Uterus (tissue), 4 donors: ENCODE data around the gene RPL23. TPM values are rescaled to one million over a fixed set of nuclear protein-coding genes. Genes with fewer than 3 reads are reported as not detected.

ENCODE experiments used
- DNase-seq, 2 donors: peaks; one replicate each; pipeline ENCODE4 v3.0.0-alpha.2; 2019 to 2020
- H3K27ac ChIP-seq, 2 donors: fragments of 200-600 bp; sonication (generic); 1 replicate in 1 of 2; 2 replicates in 1 of 2; pipeline ENCODE4 v1.5.1; 2016 to 2018
- H3K27me3 ChIP-seq, 2 donors: fragments of 200-600 bp; sonication (generic); one replicate each; pipeline ENCODE4 v1.5.1; 2018 to 2019; ENCODE audit warnings: control low read depth in 1 of 2
- H3K36me3 ChIP-seq, 2 donors: fragments of 200-600 bp; sonication (generic); one replicate each; pipeline ENCODE4 v1.5.1; 2019; ENCODE audit warnings: control low read depth in 1 of 2
- H3K4me1 ChIP-seq, 2 donors: fragments of 200-600 bp; sonication (generic); one replicate each; pipeline ENCODE4 v1.5.1; 2018 to 2019; ENCODE audit warnings: control low read depth in 1 of 2
- H3K4me3 ChIP-seq, 2 donors: fragments of 200-600 bp; sonication (generic); 1 replicate in 1 of 2; 2 replicates in 1 of 2; pipeline ENCODE4 v1.5.1; 2018 to 2019; ENCODE audit warnings: mild to moderate bottlenecking in 1 of 2
- H3K9me3 ChIP-seq, 2 donors: fragments of 200-600 bp; sonication (generic); one replicate each; pipeline ENCODE4 v1.5.1; 2019; ENCODE audit warnings: control low read depth in 1 of 2
- CTCF ChIP-seq, 4 experiments: fragments of 200-600 bp in 2 of 4; fragments of 450-650 bp in 2 of 4; sonication (generic) in 2 of 4; IDR thresholded peaks; one replicate each; pipeline ENCODE4 v1.5.1; 2016 to 2019; ENCODE audit warnings: antibody characterized with exemption in 4 of 4, mild to moderate bottlenecking in 2 of 4, moderate library complexity in 1 of 4
- POLR2A ChIP-seq, 2 donors: fragments of 450-650 bp; IDR thresholded peaks; one replicate each; pipeline ENCODE4 v1.6.1; 2016; ENCODE audit warnings: antibody characterized with exemption in 2 of 2, mild to moderate bottlenecking in 1 of 2, moderate library complexity in 1 of 2
- intact Hi-C: fragments of 100-400 bp; cut with DNase I; formaldehyde crosslinking; loops from one replicate; pipeline ENCODE4 v1.15.1; 2023; ENCODE audit warnings: low total_unique reads
- microRNA-seq: library from miRNA; unstranded; fragments of <30 nt; microRNA quantifications from one replicate; pipeline ENCODE4, GENCODE V29; 2016; ENCODE audit warnings: borderline microRNAs expressed, borderline replicate concordance
- small RNA-seq: library from RNA; depleted of rRNA; stranded (forward); fragments of <200 nt; gene quantifications from one replicate; pipeline ENCODE3, GENCODE V24; 2016
- total RNA-seq, 4 donors: library from RNA; depleted of rRNA in 3 of 4; stranded (reverse); fragments of >200 nt in 3 of 4; gene quantifications; one replicate each; pipeline versions ENCODE4 v1.1.0 to v1.2.4, GENCODE V29; 2014 to 2023
- donor health status: DM: yes; HTN: yes; CAD: no.

The RPL23 gene
- total RNA-seq, 4 donors from 2014 or later = 1,418 to 5,044 (median 2,630) TPM

DNA sequence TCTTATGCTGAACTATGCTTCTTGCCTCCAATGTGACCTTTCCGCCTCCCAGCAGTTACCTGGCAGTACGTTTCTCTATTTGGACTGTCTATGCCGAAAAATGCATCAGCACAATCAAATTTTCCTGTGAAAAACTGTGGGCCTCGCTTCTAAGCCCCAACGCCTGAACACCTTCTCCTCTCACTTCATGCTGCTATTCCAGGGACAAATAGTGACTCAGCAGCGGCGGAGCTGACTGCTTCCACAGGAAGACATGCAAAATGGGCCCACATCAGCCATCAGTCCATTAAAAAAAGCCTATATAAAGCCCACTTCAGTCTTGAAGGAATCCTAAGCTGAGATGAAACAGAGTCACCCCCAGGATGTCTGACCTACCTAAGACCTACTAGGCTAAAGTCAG lies 43.7 kb downstream of the RPL23 start:
- DNase-seq = no peak
- Histone ChIP-seq H3K4me1 (no peaks in the 10 kb centered on the region), H3K36me3 (no peaks in the 10 kb centered on the region), H3K27me3 (no peaks in the 10 kb centered on the region), H3K4me3 (no peak overlapping the region), H3K9me3 (no peaks in the 10 kb centered on the region), H3K27ac (no peak overlapping the region)
- intact Hi-C loops = no loop called here
- TF ChIP-seq CTCF (IDR thresholded peaks at IDR 0.05) = no peak
- TF ChIP-seq POLR2A (IDR thresholded peaks at IDR 0.05) = no peak

DNA sequence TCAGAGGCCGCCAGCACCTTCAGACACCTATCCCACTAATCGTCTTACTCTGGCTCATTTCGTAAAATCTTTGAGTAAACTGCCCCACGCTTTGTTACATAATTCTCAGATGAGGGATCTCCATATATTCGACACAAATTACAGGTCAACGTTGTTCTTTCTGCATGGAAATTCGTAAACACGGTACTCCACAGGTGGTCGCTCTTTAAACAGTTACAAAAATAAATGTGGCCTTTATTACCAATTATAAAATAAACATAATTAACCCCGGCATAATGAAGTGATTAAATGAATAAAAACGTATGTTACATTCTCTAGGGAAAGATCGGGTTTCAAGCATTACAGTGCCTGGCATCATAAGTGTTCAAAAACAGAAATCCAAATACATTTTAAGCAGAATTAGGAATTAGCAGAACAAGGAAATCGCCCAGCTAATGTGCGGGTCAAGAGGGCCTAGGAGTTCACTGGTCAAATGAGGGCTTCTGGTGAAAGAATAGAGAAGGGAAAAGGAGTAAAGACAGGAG lies 53.2 kb downstream of the RPL23 start:
- H3K9me3 ChIP-seq = no peaks in the 10 kb centered on the region
- H3K4me1 ChIP-seq = peaks cover 5 to 14% of the 10 kb centered on the region in 2 donors
- intact Hi-C loops = no loop called here
- DNase-seq = no peak
- peak overlapping the region; percentile 54 to 76 for H3K4me3 ChIP-seq
- no peaks in the 10 kb centered on the region for H3K27me3 ChIP-seq
- TF ChIP-seq POLR2A (IDR thresholded peaks at IDR 0.05) (no peak), CTCF (IDR thresholded peaks at IDR 0.05) (no peak)
- no peaks in the 10 kb centered on the region for H3K36me3 ChIP-seq
- H3K27ac ChIP-seq = peak overlapping the region; percentile 99 to 100

DNA sequence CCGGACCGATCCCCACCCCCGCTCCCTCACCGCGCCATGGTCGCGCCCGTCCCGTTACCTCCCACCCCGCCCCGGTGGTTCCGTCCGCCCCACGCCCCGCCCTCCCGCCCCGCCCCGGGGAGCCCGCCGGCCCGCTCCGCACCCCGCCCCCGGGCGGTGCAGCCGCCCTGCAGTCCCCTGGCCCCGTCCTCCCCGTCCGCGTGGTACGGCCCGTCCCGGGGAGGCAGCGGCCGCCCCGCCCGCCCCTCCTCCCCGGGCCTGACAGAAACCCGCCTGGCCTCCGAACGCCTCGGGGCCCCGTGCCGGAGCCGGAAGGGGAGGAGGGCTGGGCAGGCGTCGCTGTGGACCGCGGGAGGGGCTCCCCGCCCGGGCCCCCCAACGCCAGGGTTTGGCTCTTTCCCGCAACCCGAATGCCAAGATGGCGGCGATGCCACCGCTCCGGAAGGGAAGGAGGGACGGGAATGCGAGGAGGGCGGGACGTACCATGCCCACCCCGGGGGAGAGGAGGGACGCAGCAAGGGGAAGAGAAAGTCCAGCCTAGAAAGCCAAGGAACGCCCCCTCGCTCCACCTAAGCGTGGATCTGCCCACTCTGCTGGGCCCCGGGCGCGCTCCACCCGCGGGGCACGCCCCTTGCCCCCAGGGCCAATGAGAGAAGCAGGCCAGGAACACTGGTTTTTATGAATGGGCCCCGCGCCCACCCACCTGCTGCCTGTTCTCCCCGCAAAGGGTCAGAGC lies 53.9 kb downstream of the RPL23 start, which contains the start of gene PIP4K2B:
Gene PIP4K2B (minus strand): TSS at position 56 of the 736 bp plus-strand sequence. CDS start 132 bp downstream, outside the sequence.
- Histone ChIP-seq H3K4me3 (peak within 1 kb of the TSS; percentile 54 to 76), H3K27ac (peak within 1 kb of the TSS; percentile 99 to 100), H3K9me3 (no peaks in the 10 kb centered on the region), H3K36me3 (no peaks in the 10 kb centered on the region), H3K27me3 (no peaks in the 10 kb centered on the region), H3K4me1 (peaks cover 5 to 14% of the 10 kb centered on the region in 2 donors)
- intact Hi-C loops = no loop called here
- peak; percentile 96 to 97 for DNase-seq
- TF ChIP-seq CTCF (IDR thresholded peaks at IDR 0.05) = peak in 1 of 4 experiments; percentile 21
- TF ChIP-seq POLR2A (IDR thresholded peaks at IDR 0.05) = peak in 1 of 2 donors; percentile 52

GRCh38 chr17:38798614-38799500 lies 54.7 kb downstream of the RPL23 start:
- no peaks in the 10 kb centered on the region for H3K9me3 ChIP-seq
- H3K4me3 ChIP-seq = peak overlapping the region; percentile 54 to 76
- intact Hi-C loops = no loop called here
- H3K36me3 ChIP-seq = no peaks in the 10 kb centered on the region
- peaks cover 5 to 14% of the 10 kb centered on the region in 2 donors for H3K4me1 ChIP-seq
- no peaks in the 10 kb centered on the region for H3K27me3 ChIP-seq
- TF ChIP-seq POLR2A (IDR thresholded peaks at IDR 0.05) (no peak), CTCF (IDR thresholded peaks at IDR 0.05) (peak in 1 of 4 experiments; percentile 5)
- H3K27ac ChIP-seq = peak overlapping the region; percentile 99 to 100
- DNase-seq = no peak

Small RNA genes within 50 kb of the gene (microRNA-seq; reads per million reads assigned to microRNA genes)
- gene MIR4727 = not detected

Small RNA genes within 50 kb of the gene (small RNA-seq; reads per million reads assigned to genes)
- not detected for gene MIR4727
- gene SNORA21 = not detected
- not detected for gene SNORA21B

Other genes with a start within 250 kb of the RPL23 start
- 1 to 10 TPM in 2 of 4 donors, not detected in 2; 3.4 to 6.6 TPM for gene SRCIN1, start 247.8 kb downstream of the RPL23 start, total RNA-seq
- gene EPOP, start 178.8 kb downstream of the RPL23 start, total RNA-seq = 1 to 10 TPM in 2 of 4 donors, under 1 TPM in 1, not detected in 1; under 0.01 to 1.1 (median 1.0) TPM
- 100 to 1,000 TPM in 1 of 4 donors, 10 to 100 TPM in 3; 32.3 to 218 (median 60.3) TPM for gene MLLT6, start 148.4 kb downstream of the RPL23 start, total RNA-seq
- gene CISD3, start 123.4 kb downstream of the RPL23 start, total RNA-seq = 10 to 100 TPM in 1 of 4 donors, 1 to 10 TPM in 2, under 1 TPM in 1; 0.26 to 22.0 (median 2.9) TPM
- 10 to 100 TPM in 2 of 4 donors, 1 to 10 TPM in 2; 5.5 to 81.8 (median 16.2) TPM for gene PCGF2, start 105.4 kb downstream of the RPL23 start, total RNA-seq
- gene PSMB3, start 101.0 kb downstream of the RPL23 start, total RNA-seq = 100 to 1,000 TPM in 2 of 4 donors, 10 to 100 TPM in 2; 91.6 to 285 (median 101) TPM
- gene PIP4K2B, start 54.2 kb downstream of the RPL23 start, total RNA-seq = 10 to 100 TPM; 23.2 to 89.5 (median 42.3) TPM
- 10 to 100 TPM in 3 of 4 donors, 1 to 10 TPM in 1; 9.1 to 26.2 (median 18.1) TPM for gene CWC25, start 28.4 kb downstream of the RPL23 start, total RNA-seq
- 100 to 1,000 TPM in 1 of 4 donors, 10 to 100 TPM in 3; 21.2 to 119 (median 58.2) TPM for gene LASP1, start 16.3 kb upstream of the RPL23 start, total RNA-seq
- under 1 TPM in 1 of 4 donors, not detected in 3; 0.14 TPM for gene FBXO47, start 113.7 kb upstream of the RPL23 start, total RNA-seq